ENCODE measurements around the gene GSTA2. TPM values are rescaled to one million over a fixed set of nuclear protein-coding genes. Genes with fewer than 3 reads are reported as not detected.
"Not testable (repeated sequence)": the region's sequence is repeated elsewhere in the genome, so short reads cannot be mapped to it uniquely, and the experiment has no call there.

The GSTA2 gene
- total RNA-seq, 2 experiments from 2014 or later = not detected

GRCh38 chr6:52749556-52750152 is 13.6 kb downstream of the GSTA2 start:
- CTCF ChIA-PET (ENCODE audit: unreplicated experiment) = no interaction called here
- no peaks in the 10 kb centered on the region for H3K9me2 ChIP-seq (ENCODE audit: insufficient read depth, low read length)
- H3K36me3 ChIP-seq (ENCODE audit: insufficient read depth, low read length) = no peaks in the 10 kb centered on the region
- no peak overlapping the region for H2AFZ ChIP-seq (ENCODE audit: low read length)
- intact Hi-C loops (cut with micrococcal nuclease; ENCODE audit: unreplicated experiment) = no loop called here
- no peaks in the 10 kb centered on the region for H3K79me2 ChIP-seq (ENCODE audit: insufficient read depth, low read depth, low read length)
- DNase-seq (ENCODE audit: low spot score) = no peak
- TF ChIP-seq EZH2phosphoT487 (IDR thresholded peaks at IDR 0.05; ENCODE audit: borderline replicate concordance, low read depth, low read length) = no peak
- no peak for TF ChIP-seq CTCF (conservative IDR thresholded peaks at IDR 0.05; ENCODE audit: low read length)
- no peak overlapping the region for H3K4me2 ChIP-seq (ENCODE audit: low read length)
- H4K20me1 ChIP-seq (ENCODE audit: insufficient read depth, low read length) = no peaks in the 10 kb centered on the region
- H3K9me3 ChIP-seq (ENCODE audit: low read length) = no peaks in the 10 kb centered on the region
- POLR2A ChIA-PET = no interaction called here
- no TSS peak for BruUV-seq (replicated peaks)
- no peak overlapping the region for H3K27ac ChIP-seq (ENCODE audit: low read depth, low read length, poor library complexity, severe bottlenecking)
- no peak overlapping the region for H3K4me3 ChIP-seq (ENCODE audit: low read depth, low read length, poor library complexity, severe bottlenecking)
- H3K4me1 ChIP-seq (ENCODE audit: insufficient read depth, low read length, poor library complexity, severe bottlenecking) = no peaks in the 10 kb centered on the region

GRCh38 chr6:52747301-52747700 is 16.0 kb downstream of the GSTA2 start:
- H3K79me2 ChIP-seq (ENCODE audit: insufficient read depth, low read depth, low read length); BruUV-seq (replicated peaks); H4K20me1 ChIP-seq (ENCODE audit: insufficient read depth, low read length); H3K4me3 ChIP-seq (ENCODE audit: low read depth, low read length, poor library complexity, severe bottlenecking); CTCF ChIA-PET (ENCODE audit: unreplicated experiment); H3K4me1 ChIP-seq (ENCODE audit: insufficient read depth, low read length, poor library complexity, severe bottlenecking); POLR2A ChIA-PET; H3K9me3 ChIP-seq (ENCODE audit: low read length); DNase-seq (ENCODE audit: low spot score); H3K4me2 ChIP-seq (ENCODE audit: low read length); H3K27ac ChIP-seq (ENCODE audit: low read depth, low read length, poor library complexity, severe bottlenecking); intact Hi-C loops (cut with micrococcal nuclease; ENCODE audit: unreplicated experiment); H3K9me2 ChIP-seq (ENCODE audit: insufficient read depth, low read length); H3K36me3 ChIP-seq (ENCODE audit: insufficient read depth, low read length); H2AFZ ChIP-seq (ENCODE audit: low read length): not testable (repeated sequence)

GRCh38 chr6:52746213-52746612 is 17.1 kb downstream of the GSTA2 start:
- Histone ChIP-seq H3K4me3 (ENCODE audit: low read depth, low read length, poor library complexity, severe bottlenecking) (no peak overlapping the region), H3K9me3 (ENCODE audit: low read length) (no peaks in the 10 kb centered on the region), H3K4me2 (ENCODE audit: low read length) (no peak overlapping the region), H4K20me1 (ENCODE audit: insufficient read depth, low read length) (no peaks in the 10 kb centered on the region), H3K9me2 (ENCODE audit: insufficient read depth, low read length) (no peaks in the 10 kb centered on the region), H3K27ac (ENCODE audit: low read depth, low read length, poor library complexity, severe bottlenecking) (no peak overlapping the region), H2AFZ (ENCODE audit: low read length) (no peak overlapping the region), H3K79me2 (ENCODE audit: insufficient read depth, low read depth, low read length) (no peaks in the 10 kb centered on the region), H3K4me1 (ENCODE audit: insufficient read depth, low read length, poor library complexity, severe bottlenecking) (no peaks in the 10 kb centered on the region), H3K36me3 (ENCODE audit: insufficient read depth, low read length) (no peaks in the 10 kb centered on the region)
- DNase-seq (ENCODE audit: low spot score) = no peak
- intact Hi-C loops (cut with micrococcal nuclease; ENCODE audit: unreplicated experiment) = no loop called here
- ChIA-PET POLR2A (interaction anchor here (0.6 kb wide), 1 partner anchor 90 kb away, joined by 4 read pairs; no protein-coding TSS in a partner anchor), CTCF (ENCODE audit: unreplicated experiment) (no interaction called here)
- no peak for TF ChIP-seq CTCF (conservative IDR thresholded peaks at IDR 0.05; ENCODE audit: low read length)
- TF ChIP-seq EZH2phosphoT487 (IDR thresholded peaks at IDR 0.05; ENCODE audit: borderline replicate concordance, low read depth, low read length) = no peak
- BruUV-seq (replicated peaks) = no TSS peak

Measured in OCI-LY7 (cell line).